ENCODE data around the gene MOV10. TPM values are rescaled to one million over a fixed set of nuclear protein-coding genes. Genes with fewer than 3 reads are reported as not detected.

The MOV10 gene
- total RNA-seq, 2 donors from 2014 or later: 28.3 to 31.9 TPM

GRCh38 chr1:112702067-112702395 lies 27.6 kb downstream of the MOV10 start:
- Histone ChIP-seq H3K27me3 (replicated peaks; ENCODE audit: insufficient read depth) (no peaks in the 10 kb centered on the region), H3K36me3 (peaks cover 26% of the 10 kb centered on the region), H3K4me1 (ENCODE audit: control insufficient read depth in 1 of 2, low read depth in 2 of 2) (peaks cover 20 to 67% of the 10 kb centered on the region in 2 donors), H3K27ac (peak overlapping the region; percentile 72 to 87), H3K4me3 (no peak overlapping the region), H3K9me3 (no peaks in the 10 kb centered on the region)
- DNase-seq (ENCODE audit: low spot score): no peak
- no peak for TF ChIP-seq CTCF (IDR thresholded peaks at IDR 0.05)
- ATAC-seq (ENCODE audit: insufficient number of reproducible peaks, low FRiP score, low read depth): no peak

- Histone ChIP-seq H3K36me3 (peaks cover 26% of the 10 kb centered on the region), H3K27ac (peak overlapping the region; percentile 72 to 87), H3K4me3 (no peak overlapping the region), H3K27me3 (replicated peaks; ENCODE audit: insufficient read depth) (no peaks in the 10 kb centered on the region), H3K4me1 (ENCODE audit: control insufficient read depth in 1 of 2, low read depth in 2 of 2) (peaks cover 20 to 71% of the 10 kb centered on the region in 2 donors), H3K9me3 (no peaks in the 10 kb centered on the region)
- TF ChIP-seq CTCF (IDR thresholded peaks at IDR 0.05): no peak
- DNase-seq (ENCODE audit: low spot score) (no peak), ATAC-seq (ENCODE audit: insufficient number of reproducible peaks, low FRiP score, low read depth) (no peak)
These were observed 28.2 kb downstream of the MOV10 start for GRCh38 chr1:112702420-112703261.

GRCh38 chr1:112703706-112704105 lies 29.2 kb downstream of the MOV10 start:
- Histone ChIP-seq H3K4me3 (no peak overlapping the region), H3K27me3 (replicated peaks; ENCODE audit: insufficient read depth) (no peaks in the 10 kb centered on the region), H3K4me1 (ENCODE audit: control insufficient read depth in 1 of 2, low read depth in 2 of 2) (peaks cover 20 to 76% of the 10 kb centered on the region in 2 donors), H3K36me3 (peaks cover 17% of the 10 kb centered on the region), H3K9me3 (no peaks in the 10 kb centered on the region), H3K27ac (peak overlapping the region; percentile 79 to 99)
- DNase-seq (ENCODE audit: low spot score): no peak
- no peak for ATAC-seq (ENCODE audit: insufficient number of reproducible peaks, low FRiP score, low read depth)
- TF ChIP-seq CTCF (IDR thresholded peaks at IDR 0.05): no peak

- no peak for DNase-seq (ENCODE audit: low spot score)
- Histone ChIP-seq H3K27ac (peak overlapping the region; percentile 79 to 99), H3K36me3 (peaks cover 15% of the 10 kb centered on the region), H3K9me3 (no peaks in the 10 kb centered on the region), H3K27me3 (replicated peaks; ENCODE audit: insufficient read depth) (no peaks in the 10 kb centered on the region), H3K4me3 (peak overlapping the region; percentile 92), H3K4me1 (ENCODE audit: control insufficient read depth in 1 of 2, low read depth in 2 of 2) (peaks cover 20 to 70% of the 10 kb centered on the region in 2 donors)
- no peak for TF ChIP-seq CTCF (IDR thresholded peaks at IDR 0.05)
- no peak for ATAC-seq (ENCODE audit: insufficient number of reproducible peaks, low FRiP score, low read depth)
These were observed 30.0 kb downstream of the MOV10 start for GRCh38 chr1:112704391-112704933.

GRCh38 chr1:112704934-112705627 lies 30.6 kb downstream of the MOV10 start:
- Histone ChIP-seq H3K4me1 (ENCODE audit: control insufficient read depth in 1 of 2, low read depth in 2 of 2) (peaks cover 18 to 64% of the 10 kb centered on the region in 2 donors), H3K27me3 (replicated peaks; ENCODE audit: insufficient read depth) (no peaks in the 10 kb centered on the region), H3K4me3 (peak overlapping the region; percentile 92), H3K27ac (peak overlapping the region; percentile 79 to 99), H3K36me3 (peaks cover 15% of the 10 kb centered on the region), H3K9me3 (no peaks in the 10 kb centered on the region)
- no peak for TF ChIP-seq CTCF (IDR thresholded peaks at IDR 0.05)
- DNase-seq (ENCODE audit: low spot score) (peak; percentile 84), ATAC-seq (ENCODE audit: insufficient number of reproducible peaks, low FRiP score, low read depth) (peak; percentile 33)
